Pericardium fibroblast (primary cell): ENCODE data around the gene GXYLT2. TPM values are rescaled to one million over a fixed set of nuclear protein-coding genes. Genes with fewer than 3 reads are reported as not detected.

Experiments used
- total RNA-seq: library from RNA; depleted of rRNA; stranded (reverse); fragments of >200 nt; gene quantifications from 2 replicates; pipeline ENCODE4 v1.2.3, GENCODE V29; 2015

Gene GXYLT2
- 35.1 and 43.3 TPM in 2 replicates for total RNA-seq

GRCh38 chr3:72887705-72888545, at the start of gene GXYLT2:
GXYLT2 (plus strand) TSS chr3:72888046; CDS start chr3:72888234, 188 bp downstream.

DNA sequence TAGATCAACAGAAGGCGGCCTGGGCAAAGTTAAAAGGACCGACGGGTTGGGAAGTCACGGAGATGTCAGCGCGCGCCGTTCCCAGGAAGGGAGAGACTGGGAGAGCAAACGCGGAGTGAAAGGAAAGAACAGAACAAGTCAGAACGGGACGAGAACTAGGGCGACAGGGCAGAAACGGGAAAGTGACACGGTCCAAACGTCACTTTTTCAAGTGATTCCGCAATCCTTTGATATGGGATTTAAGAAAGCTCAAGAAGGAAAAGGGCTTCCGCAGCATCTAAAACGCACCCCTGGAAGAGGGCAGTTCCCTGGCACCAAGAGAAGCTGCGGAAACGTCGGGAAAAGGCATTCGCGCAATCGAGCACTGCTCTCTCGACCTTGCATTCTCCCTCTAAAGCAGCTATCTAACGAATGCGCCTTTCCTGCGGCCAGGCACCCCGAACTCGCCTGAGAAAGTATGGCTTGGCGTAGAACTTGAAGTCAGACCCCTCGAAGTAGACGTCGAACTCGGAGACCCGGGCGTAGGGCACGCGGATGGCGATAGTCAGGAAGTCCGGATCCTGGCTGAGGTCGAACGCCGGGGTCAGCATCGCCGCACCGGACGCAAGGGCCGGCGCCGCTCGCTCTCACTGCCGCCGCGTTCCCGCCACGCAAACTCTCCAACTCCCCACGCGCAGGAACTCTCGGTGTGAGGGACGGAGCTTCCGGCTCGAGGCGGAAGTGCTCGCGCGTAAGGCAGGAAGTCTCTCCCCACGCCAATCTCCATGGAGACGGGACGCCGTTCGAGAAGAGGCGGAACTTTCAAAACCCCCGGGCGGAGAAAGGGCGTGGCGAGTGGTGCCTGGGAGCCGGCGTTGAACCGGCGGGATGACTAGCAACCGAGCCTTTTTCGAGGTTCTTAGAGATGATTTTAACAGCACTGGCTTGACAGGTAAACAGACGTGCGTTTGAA, 39.8 kb upstream of the GXYLT2 start, which contains the start of gene SHQ1:
Gene SHQ1 (minus strand): TSS at position 695 of the 952 bp plus-strand sequence. CDS start 105 bp downstream, at position 590.

DNA sequence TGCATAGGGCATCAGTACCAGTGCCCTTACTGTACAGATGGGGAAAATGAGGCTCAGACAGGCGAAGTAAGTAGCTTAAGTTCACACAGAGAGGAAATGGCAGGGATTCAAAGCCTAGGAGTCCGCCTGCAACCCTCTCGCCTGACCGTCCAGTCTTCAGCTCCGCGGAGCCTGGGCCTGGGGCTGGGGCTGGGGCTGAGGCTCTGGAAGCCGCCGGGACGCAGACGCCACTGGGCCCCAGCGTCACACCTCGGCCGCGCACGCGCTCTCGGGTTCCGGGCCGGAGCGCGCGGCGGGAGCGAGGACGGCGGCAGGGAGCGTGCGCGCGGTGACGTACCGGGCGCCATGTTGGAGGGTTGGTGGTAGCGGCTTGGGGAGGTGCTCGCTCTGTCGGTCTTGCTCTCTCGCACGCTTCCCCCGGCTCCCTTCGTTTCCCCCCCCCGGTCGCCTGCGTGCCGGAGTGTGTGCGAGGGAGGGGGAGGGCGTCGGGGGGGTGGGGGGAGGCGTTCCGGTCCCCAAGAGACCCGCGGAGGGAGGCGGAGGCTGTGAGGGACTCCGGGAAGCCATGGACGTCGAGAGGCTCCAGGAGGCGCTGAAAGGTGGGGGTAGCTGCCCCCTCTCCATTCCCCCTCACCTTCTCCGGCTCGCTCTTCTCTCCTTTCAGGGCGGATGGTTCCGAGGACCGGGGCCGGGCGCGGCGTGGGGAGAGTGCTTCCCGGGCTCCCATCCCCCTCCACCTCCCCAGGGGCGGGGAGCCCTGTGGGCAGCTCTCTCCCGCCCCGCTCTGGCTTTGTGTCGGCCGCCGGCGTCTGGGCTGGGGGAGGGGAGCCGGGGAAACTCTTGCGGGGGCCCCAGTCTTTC, 108.9 kb downstream of the GXYLT2 start, which contains the start of gene PPP4R2:
Gene PPP4R2 (plus strand): TSS at position 339 of the 861 bp plus-strand sequence. CDS start 227 bp downstream, at position 566.

Other genes with a start within 250 kb of the GXYLT2 start
- gene SHQ1, start 39.6 kb upstream of the GXYLT2 start, total RNA-seq, result 14.0 and 21.0 TPM in 2 replicates
- gene PPP4R2, start 108.8 kb downstream of the GXYLT2 start, total RNA-seq, result 27.3 and 30.0 TPM in 2 replicates
- 1.3 and 2.3 TPM in 2 replicates for gene EBLN2, start 173.6 kb downstream of the GXYLT2 start, total RNA-seq